ENCODE results near the gene GPRC5B. TPM values are rescaled to one million over a fixed set of nuclear protein-coding genes. Genes with fewer than 3 reads are reported as not detected.

GPRC5B gene
- total RNA-seq, 1 donor from 2014 or later = 0.46 TPM

DNA sequence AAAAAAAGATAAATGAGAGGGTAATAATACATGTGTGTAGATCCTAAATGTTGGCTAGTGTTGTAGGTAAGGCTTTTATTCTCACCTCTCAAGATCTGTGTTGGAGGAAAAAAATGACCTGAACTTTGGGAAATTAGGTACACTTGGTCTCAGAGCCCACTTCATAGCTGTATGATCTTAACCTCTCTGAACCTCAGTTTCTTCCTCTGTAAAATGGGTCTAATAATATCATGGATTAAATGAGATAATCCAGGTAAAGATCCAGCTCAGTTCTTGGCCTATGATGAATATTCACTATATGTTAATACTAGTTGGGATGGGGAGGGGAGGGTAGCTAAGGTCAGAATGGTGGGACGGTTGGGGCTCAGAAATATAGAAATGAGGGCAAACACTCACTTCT lies 24.3 kb upstream of the GPRC5B start:
- peaks cover 12% of the 10 kb centered on the region for H3K27me3 Mint-ChIP-seq (ENCODE audit: unreplicated experiment)
- no peak for DNase-seq (ENCODE audit: extremely low spot score, unreplicated experiment)
- TF ChIP-seq, protein P1, sequence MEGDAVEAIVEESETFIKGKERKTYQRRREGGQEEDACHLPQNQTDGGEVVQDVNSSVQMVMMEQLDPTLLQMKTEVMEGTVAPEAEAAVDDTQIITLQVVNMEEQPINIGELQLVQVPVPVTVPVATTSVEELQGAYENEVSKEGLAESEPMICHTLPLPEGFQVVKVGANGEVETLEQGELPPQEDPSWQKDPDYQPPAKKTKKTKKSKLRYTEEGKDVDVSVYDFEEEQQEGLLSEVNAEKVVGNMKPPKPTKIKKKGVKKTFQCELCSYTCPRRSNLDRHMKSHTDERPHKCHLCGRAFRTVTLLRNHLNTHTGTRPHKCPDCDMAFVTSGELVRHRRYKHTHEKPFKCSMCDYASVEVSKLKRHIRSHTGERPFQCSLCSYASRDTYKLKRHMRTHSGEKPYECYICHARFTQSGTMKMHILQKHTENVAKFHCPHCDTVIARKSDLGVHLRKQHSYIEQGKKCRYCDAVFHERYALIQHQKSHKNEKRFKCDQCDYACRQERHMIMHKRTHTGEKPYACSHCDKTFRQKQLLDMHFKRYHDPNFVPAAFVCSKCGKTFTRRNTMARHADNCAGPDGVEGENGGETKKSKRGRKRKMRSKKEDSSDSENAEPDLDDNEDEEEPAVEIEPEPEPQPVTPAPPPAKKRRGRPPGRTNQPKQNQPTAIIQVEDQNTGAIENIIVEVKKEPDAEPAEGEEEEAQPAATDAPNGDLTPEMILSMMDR (IDR thresholded peaks at IDR 0.05) = no peak
- H3K9me3 Mint-ChIP-seq (ENCODE audit: unreplicated experiment) = no peaks in the 10 kb centered on the region
- no peaks in the 10 kb centered on the region for H3K36me3 Mint-ChIP-seq (ENCODE audit: unreplicated experiment)
- H3K27ac Mint-ChIP-seq (ENCODE audit: unreplicated experiment) = no peak overlapping the region
- peaks cover 6% of the 10 kb centered on the region for H3K4me1 Mint-ChIP-seq (ENCODE audit: unreplicated experiment)
- no peak overlapping the region for H3K4me3 Mint-ChIP-seq (ENCODE audit: unreplicated experiment)

DNA sequence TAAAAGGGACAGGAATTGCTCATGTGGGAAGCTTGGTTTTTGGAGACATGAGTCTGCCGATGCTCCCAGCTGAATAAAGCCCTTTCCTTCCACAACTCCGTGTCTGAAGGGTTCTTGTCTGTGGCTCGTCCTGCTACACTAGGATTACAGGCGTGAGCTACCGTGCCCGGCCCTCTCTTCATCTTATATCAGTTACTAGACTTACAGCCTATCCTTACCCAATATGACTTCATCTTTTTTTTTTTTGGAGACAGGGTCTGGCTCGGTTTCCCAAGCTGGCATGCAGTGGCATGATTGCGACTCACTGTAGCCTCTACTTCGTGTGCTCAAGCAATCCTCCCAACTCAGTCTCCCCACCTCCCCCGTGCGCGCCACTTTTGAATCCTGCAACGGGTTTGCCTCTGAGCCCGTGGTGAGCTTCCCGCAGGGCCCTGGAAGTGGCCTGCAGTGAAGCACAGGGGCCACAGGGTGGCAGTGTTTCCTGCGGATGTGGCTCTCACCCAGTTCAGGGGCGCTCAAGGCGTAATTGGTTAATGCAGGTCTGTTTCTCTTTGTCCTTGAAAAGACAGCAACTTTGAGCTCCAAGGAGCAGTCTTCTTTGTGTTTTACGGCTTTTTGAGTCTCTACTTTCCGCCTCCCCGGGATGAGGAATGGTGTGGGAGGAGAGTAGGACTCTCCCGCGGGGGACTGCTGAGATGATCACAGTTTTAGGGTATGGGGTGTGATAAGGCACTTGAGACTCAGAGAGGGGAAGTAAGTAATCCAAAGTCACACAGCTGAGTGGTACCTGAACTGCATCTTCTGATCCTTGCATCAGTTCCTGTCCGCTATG lies 22.7 kb upstream of the GPRC5B start:
- Mint-ChIP-seq H3K4me1 (ENCODE audit: unreplicated experiment) (peaks cover 6% of the 10 kb centered on the region), H3K27ac (ENCODE audit: unreplicated experiment) (no peak overlapping the region), H3K4me3 (ENCODE audit: unreplicated experiment) (no peak overlapping the region), H3K27me3 (ENCODE audit: unreplicated experiment) (peaks cover 12% of the 10 kb centered on the region), H3K9me3 (ENCODE audit: unreplicated experiment) (no peaks in the 10 kb centered on the region), H3K36me3 (ENCODE audit: unreplicated experiment) (no peaks in the 10 kb centered on the region)
- DNase-seq (ENCODE audit: extremely low spot score, unreplicated experiment) = peak; percentile 91
- TF ChIP-seq, protein P1 (IDR thresholded peaks at IDR 0.05) = peak; percentile 98

DNA sequence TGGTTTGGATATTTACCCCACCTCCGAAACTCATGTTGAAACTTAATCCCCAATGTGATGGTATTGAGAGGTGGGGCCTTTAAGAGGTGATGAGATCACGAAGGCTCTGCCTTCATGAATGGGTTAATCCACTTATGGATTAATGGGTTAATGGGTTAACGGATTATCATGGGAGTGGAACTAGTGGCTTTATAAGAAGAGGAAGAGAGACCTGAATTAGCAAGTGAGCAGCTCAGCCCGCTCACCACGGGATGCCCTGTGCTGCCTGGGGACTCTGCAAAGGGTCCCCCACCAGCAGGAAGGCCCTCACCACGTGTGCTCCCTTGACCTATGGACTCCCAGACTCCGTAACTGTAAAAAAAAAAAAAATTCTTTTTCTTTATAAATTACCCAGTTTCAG lies 16.5 kb upstream of the GPRC5B start:
- Mint-ChIP-seq H3K4me3 (ENCODE audit: unreplicated experiment) (no peak overlapping the region), H3K27ac (ENCODE audit: unreplicated experiment) (no peak overlapping the region), H3K9me3 (ENCODE audit: unreplicated experiment) (no peaks in the 10 kb centered on the region)

DNA sequence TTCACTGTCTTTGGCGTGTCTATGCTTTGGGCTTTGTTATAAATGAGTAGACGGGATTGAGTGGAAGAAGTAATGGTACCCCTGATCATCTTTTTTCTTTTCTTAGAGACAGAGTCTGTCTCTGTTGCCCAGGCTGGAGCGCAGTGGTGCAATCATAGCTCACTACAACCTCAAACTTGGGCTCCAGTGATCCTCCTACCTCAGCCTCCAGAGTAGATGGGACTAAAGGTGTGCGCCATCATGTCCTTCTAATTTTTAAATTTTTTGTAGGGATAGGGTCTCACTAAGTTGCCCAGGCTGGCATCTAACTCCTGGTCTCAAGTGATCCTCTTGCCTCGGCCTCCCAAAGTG lies 14.9 kb upstream of the GPRC5B start:
- no peak for DNase-seq (ENCODE audit: extremely low spot score, unreplicated experiment)
- Mint-ChIP-seq H3K4me3 (ENCODE audit: unreplicated experiment) (no peak overlapping the region), H3K27ac (ENCODE audit: unreplicated experiment) (no peak overlapping the region), H3K9me3 (ENCODE audit: unreplicated experiment) (no peaks in the 10 kb centered on the region), H3K27me3 (ENCODE audit: unreplicated experiment) (peaks cover 15% of the 10 kb centered on the region), H3K36me3 (ENCODE audit: unreplicated experiment) (no peaks in the 10 kb centered on the region), H3K4me1 (ENCODE audit: unreplicated experiment) (peaks cover 1% of the 10 kb centered on the region)
- TF ChIP-seq, protein P1 (IDR thresholded peaks at IDR 0.05) = peak; percentile 4

More for the DNA sequence above, 16.5 kb upstream of the GPRC5B start:
- DNase-seq (ENCODE audit: extremely low spot score, unreplicated experiment) = no peak
- H3K27me3 Mint-ChIP-seq (ENCODE audit: unreplicated experiment) = peaks cover 21% of the 10 kb centered on the region
- H3K4me1 Mint-ChIP-seq (ENCODE audit: unreplicated experiment) = peaks cover 1% of the 10 kb centered on the region
- H3K36me3 Mint-ChIP-seq (ENCODE audit: unreplicated experiment) = no peaks in the 10 kb centered on the region
- TF ChIP-seq, protein P1 (IDR thresholded peaks at IDR 0.05) = no peak

DNA sequence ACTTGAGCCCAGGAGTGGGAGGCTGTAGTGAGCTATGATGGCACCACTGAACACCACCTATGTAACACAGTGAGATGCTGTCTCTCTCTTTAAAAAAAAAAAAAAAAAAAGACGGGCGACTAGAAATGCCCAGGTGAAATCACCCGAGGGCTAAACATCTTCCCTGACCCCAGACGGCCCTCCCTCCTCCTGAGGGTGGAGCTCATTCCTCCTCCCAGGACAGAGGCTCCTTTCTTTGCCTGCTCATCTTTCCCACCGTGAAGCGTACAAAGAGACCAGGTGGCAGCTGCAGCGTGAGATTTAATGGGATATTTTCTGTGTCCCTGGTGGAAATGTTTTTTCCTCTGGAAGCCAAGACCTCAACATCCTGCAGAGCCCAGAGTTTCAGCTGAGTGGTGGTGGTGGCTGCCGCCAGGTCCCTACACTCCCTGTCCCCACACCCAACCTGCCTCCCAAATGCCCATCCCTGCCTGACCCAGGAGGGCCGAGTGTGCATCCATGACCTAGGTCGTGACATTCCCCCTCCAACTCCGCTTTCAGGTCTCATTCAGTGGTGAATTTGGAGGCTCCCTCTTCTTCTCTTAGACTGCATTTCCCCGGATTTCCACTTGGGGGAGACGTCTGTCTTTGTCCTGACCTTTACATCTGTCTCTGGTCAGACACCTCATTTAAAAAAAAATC lies 14.4 kb upstream of the GPRC5B start:
- no peak overlapping the region for H3K27ac Mint-ChIP-seq (ENCODE audit: unreplicated experiment)
- no peaks in the 10 kb centered on the region for H3K9me3 Mint-ChIP-seq (ENCODE audit: unreplicated experiment)
- peaks cover 1% of the 10 kb centered on the region for H3K4me1 Mint-ChIP-seq (ENCODE audit: unreplicated experiment)
- H3K27me3 Mint-ChIP-seq (ENCODE audit: unreplicated experiment) = peaks cover 15% of the 10 kb centered on the region
- no peaks in the 10 kb centered on the region for H3K36me3 Mint-ChIP-seq (ENCODE audit: unreplicated experiment)
- no peak for DNase-seq (ENCODE audit: extremely low spot score, unreplicated experiment)
- H3K4me3 Mint-ChIP-seq (ENCODE audit: unreplicated experiment) = no peak overlapping the region
- TF ChIP-seq, protein P1 (IDR thresholded peaks at IDR 0.05) = peak; percentile 73
